RWPE1 (cell line): ENCODE results near the gene WSCD2.

ENCODE experiments used
- CTCF ChIA-PET: fragments of 350-600 bp; sonication (Branson Sonifier 250); formaldehyde crosslinking; extraction: SDS; loops from one replicate; lab custom pipeline; 2021; lab: Yijun Ruan, JAX
- POLR2A ChIA-PET: fragments of 400-600 bp; formaldehyde crosslinking; extraction: SDS; loops from one replicate; lab custom pipeline; 2020; ENCODE audit warnings: antibody characterized with exemption; ENCODE audit not compliant: low non-redundant PET; lab: Yijun Ruan, JAX
- DNase-seq: peaks from one replicate; pipeline ENCODE4 v3.0.0; 2012; ENCODE audit warnings: low spot score
- H3K27ac ChIP-seq: fragments of 450-650 bp; 2 replicates; pipeline ENCODE4 v1.5.1; 2017
- TF ChIP-seq, protein P1 (sequence below): fragments of 450-650 bp; conservative IDR thresholded peaks from 2 replicates; pipeline ENCODE4 v1.5.1; 2017; ENCODE audit warnings: low read depth, mild to moderate bottlenecking

The WSCD2 gene

DNA sequence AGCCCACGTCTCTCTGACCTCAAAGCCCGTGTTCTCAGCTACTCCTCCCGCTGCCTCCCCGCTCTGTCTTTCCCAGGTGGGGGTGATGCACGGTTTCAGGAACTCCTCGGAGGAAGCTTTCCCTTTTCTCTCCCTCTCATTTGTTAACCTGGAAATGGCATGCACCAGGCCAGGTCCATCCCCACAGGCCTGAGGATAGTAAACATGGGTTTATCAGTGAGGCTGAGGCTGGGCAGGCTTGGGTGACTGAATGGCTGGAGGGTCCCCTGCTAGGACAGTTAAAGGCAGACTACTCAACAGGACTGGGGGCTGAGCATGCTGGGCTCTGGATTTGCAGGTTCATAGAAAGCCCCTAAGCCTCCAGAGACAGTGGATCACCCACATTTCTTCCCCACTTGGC is 7.6 kb downstream of the WSCD2 start:
- DNase-seq, result no peak
- ChIA-PET POLR2A (no interaction called here), CTCF (no interaction called here)
- no peak overlapping the region for H3K27ac ChIP-seq
- TF ChIP-seq, protein P1, sequence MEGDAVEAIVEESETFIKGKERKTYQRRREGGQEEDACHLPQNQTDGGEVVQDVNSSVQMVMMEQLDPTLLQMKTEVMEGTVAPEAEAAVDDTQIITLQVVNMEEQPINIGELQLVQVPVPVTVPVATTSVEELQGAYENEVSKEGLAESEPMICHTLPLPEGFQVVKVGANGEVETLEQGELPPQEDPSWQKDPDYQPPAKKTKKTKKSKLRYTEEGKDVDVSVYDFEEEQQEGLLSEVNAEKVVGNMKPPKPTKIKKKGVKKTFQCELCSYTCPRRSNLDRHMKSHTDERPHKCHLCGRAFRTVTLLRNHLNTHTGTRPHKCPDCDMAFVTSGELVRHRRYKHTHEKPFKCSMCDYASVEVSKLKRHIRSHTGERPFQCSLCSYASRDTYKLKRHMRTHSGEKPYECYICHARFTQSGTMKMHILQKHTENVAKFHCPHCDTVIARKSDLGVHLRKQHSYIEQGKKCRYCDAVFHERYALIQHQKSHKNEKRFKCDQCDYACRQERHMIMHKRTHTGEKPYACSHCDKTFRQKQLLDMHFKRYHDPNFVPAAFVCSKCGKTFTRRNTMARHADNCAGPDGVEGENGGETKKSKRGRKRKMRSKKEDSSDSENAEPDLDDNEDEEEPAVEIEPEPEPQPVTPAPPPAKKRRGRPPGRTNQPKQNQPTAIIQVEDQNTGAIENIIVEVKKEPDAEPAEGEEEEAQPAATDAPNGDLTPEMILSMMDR, result no peak

DNA sequence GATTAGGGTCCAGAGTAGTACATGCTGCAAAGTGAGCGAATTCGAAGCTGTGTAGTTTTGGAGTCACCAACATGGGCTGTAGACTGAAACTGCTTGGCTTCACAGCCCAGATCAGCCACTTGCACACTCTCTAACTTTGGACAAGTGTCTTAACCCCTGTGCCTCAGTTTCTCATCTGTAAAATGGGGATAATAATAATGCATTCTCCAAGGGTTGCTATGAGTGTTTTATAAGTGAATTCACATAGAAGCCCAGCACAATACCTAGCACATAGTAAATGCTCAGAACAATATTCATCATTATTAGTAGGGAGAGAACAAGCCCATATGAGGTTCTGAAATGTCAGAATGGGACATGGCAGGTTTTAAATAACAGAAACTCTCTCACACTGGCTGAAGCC is 10.4 kb downstream of the WSCD2 start:
- H3K27ac ChIP-seq, result no peak overlapping the region
- DNase-seq, result no peak
- ChIA-PET CTCF (interaction anchor here (0.6 kb wide), 1 partner anchor 86 kb away, joined by 3 read pairs; no protein-coding TSS in a partner anchor), POLR2A (no interaction called here)
- TF ChIP-seq, protein P1, result no peak

DNA sequence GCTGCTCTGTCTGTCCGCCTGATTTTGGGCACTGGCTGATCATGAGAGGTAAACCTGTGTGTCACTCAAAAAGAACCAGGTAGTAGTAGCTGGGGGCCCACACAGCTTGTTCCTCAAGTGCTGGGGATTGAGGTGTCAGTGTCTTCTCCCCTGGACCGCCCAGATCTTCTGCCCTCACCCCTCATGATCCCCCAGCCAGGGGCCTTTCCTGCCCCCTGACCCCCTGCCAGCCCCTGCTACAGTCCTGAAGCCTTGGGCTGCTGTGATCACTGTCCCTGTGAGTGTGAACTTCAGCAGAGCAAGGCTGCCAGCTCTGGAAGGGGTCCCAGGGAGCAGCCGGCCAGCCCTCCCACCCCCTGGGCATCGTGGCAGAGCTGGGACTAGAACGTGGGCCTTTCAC is 11.4 kb downstream of the WSCD2 start:
- ChIA-PET POLR2A (no interaction called here), CTCF (no interaction called here)
- TF ChIP-seq, protein P1, result no peak
- no peak for DNase-seq
- no peak overlapping the region for H3K27ac ChIP-seq

DNA sequence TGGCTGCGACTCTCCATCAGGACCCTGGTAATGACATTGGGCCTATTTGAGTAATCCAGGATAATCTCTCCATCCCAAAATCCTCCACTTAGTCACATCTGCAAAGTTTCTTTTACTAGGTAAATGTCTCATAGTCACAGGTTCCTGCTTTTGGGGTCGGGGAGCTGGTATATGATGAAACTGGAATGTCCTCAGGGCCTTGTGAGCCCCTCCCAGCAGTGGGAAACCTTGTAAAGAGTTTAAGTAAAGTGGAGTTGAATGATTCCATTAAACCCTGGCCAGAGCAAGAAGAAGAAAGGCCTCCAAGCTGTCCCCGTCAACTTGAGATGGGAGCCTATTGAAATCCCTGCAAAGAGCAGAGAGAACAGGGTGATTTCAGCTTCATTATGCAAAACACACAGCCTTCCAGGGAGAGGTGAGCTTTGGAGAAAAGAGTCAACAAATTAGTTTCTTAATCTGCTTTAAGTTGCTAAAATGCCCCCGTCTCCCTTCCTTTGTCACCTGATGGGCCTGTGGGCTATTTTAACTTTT is 12.6 kb downstream of the WSCD2 start:
- no peak for DNase-seq
- ChIA-PET CTCF (interaction anchor here (0.6 kb wide), 1 partner anchor 278 kb away, joined by 3 read pairs; no protein-coding TSS in a partner anchor), POLR2A (no interaction called here)
- no peak overlapping the region for H3K27ac ChIP-seq
- TF ChIP-seq, protein P1, result no peak

DNA sequence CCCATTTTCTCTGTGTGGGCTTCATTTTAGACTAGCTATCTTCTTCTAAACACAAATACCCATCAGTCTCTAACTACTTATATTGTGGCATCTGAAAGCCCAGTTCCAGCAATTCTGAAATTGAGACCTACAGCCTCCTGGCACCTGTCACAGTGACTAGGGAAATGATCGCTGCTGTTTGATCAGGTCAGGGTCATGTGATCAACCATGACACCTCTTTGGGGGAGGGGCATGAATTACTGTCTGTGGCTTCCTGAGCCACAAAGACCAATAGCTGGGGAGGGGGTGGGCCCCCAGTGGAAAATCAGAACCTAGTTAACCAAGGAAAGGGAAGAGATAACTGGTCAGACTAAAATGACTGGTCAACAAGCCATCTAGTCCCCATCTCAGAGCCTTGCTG is 14.1 kb downstream of the WSCD2 start:
- no peak overlapping the region for H3K27ac ChIP-seq
- no peak for DNase-seq
- TF ChIP-seq, protein P1, result no peak
- ChIA-PET POLR2A (no interaction called here), CTCF (no interaction called here)

DNA sequence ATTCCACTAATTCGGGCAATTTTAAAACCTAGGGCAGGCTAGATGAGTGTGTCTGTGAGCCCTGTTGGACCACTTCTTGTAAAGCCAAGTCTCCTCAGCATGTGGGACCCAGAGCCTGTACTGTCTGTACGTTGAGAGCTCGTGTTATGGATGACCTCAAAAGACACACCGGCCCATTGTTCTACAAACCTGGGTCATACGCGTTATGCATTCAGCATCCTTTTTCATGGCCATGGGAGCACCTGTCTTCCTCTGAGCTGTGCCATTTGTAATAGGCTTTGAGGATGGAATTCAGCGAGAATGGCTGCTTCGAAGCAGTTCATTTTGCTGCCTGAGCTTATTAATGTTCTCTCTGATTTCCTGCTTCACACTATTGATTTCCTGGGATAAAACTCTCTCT is 15.0 kb downstream of the WSCD2 start:
- TF ChIP-seq, protein P1, result no peak
- CTCF ChIA-PET, result interaction anchor here (0.6 kb wide), 1 partner anchor 1013 kb away, joined by 4 read pairs; no protein-coding TSS in a partner anchor
- POLR2A ChIA-PET, result no interaction called here
- DNase-seq, result no peak
- H3K27ac ChIP-seq, result no peak overlapping the region
